ENCODE results near the gene PRKCB. TPM values are rescaled to one million over a fixed set of nuclear protein-coding genes. Genes with fewer than 3 reads are reported as not detected.

Gene PRKCB
- total RNA-seq, 2 experiments from 2014 or later = 21.0 to 51.6 TPM

DNA sequence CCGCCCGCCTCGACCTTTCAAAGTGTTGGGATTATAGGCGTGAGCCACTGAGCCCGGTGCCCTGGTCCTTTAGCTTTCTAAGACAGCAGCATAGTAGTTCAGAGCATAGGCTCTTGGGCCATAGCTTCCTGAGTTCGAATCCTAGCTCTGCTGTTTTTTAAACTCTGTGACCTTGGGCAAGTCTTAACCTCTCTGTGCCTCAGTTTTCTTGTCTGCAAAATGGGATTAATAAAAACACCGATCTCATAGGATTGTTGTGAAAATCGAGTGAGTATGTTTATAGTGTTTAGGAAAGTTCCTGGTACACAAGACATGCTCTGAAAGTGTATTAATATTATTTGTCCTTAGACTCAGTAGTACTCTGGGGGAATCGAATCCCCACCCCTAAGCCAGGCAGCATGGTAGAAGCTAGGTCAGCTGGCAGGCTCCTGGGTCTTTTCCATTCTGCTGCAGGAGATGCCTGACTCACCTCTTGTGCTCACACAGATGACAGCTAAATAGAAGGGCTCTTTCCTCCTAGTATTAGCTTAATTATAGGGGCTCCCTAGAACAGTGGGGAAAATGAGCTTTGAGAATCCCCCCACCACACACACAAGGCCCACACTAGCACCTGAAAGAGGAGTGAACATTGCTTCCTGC is 44.1 kb downstream of the PRKCB start:
- POLR2A ChIA-PET = interaction anchor here (0.5 to 3.3 kb wide), 11 partner anchors 10 to 443 kb away, joined by 3 to 16 read pairs (median 4); no protein-coding TSS in a partner anchor
- H3K79me2 ChIP-seq (ENCODE audit: insufficient read depth, low read depth, low read length) = no peaks in the 10 kb centered on the region; the same call in 1 of the 2 replicates
- peaks cover 56% of the 10 kb centered on the region for H3K4me1 ChIP-seq (ENCODE audit: insufficient read depth, low read length, poor library complexity, severe bottlenecking)
- intact Hi-C loops (cut with micrococcal nuclease; ENCODE audit: unreplicated experiment) = loop anchor here (5.0 kb wide), 2 partner anchors 43 to 78 kb away; partner anchors contain the start of gene PRKCB
- H2AFZ ChIP-seq (ENCODE audit: low read length) = peak overlapping the region; percentile 36; the same call in 1 of the 2 replicates
- H3K9me2 ChIP-seq (ENCODE audit: insufficient read depth, low read length) = no peaks in the 10 kb centered on the region
- DNase-seq (ENCODE audit: low spot score) = no peak
- H3K36me3 ChIP-seq (ENCODE audit: insufficient read depth, low read length) = no peaks in the 10 kb centered on the region
- no peak overlapping the region for H3K4me3 ChIP-seq (ENCODE audit: low read depth, low read length, poor library complexity, severe bottlenecking)
- H4K20me1 ChIP-seq (ENCODE audit: insufficient read depth, low read length) = no peaks in the 10 kb centered on the region
- peak overlapping the region; percentile 50; the same call in 1 of the 2 replicates for H3K4me2 ChIP-seq (ENCODE audit: low read length)
- no peak for TF ChIP-seq EZH2phosphoT487 (IDR thresholded peaks at IDR 0.05; ENCODE audit: borderline replicate concordance, low read depth, low read length)
- TF ChIP-seq, protein P1, sequence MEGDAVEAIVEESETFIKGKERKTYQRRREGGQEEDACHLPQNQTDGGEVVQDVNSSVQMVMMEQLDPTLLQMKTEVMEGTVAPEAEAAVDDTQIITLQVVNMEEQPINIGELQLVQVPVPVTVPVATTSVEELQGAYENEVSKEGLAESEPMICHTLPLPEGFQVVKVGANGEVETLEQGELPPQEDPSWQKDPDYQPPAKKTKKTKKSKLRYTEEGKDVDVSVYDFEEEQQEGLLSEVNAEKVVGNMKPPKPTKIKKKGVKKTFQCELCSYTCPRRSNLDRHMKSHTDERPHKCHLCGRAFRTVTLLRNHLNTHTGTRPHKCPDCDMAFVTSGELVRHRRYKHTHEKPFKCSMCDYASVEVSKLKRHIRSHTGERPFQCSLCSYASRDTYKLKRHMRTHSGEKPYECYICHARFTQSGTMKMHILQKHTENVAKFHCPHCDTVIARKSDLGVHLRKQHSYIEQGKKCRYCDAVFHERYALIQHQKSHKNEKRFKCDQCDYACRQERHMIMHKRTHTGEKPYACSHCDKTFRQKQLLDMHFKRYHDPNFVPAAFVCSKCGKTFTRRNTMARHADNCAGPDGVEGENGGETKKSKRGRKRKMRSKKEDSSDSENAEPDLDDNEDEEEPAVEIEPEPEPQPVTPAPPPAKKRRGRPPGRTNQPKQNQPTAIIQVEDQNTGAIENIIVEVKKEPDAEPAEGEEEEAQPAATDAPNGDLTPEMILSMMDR (conservative IDR thresholded peaks at IDR 0.05; ENCODE audit: low read length) = no peak
- BruUV-seq (replicated peaks) = no TSS peak
- CTCF ChIA-PET (ENCODE audit: unreplicated experiment) = interaction anchor here (0.8 to 1.2 kb wide), 2 partner anchors 18 to 131 kb away, joined by 3 to 6 read pairs; no protein-coding TSS in a partner anchor
- H3K27ac ChIP-seq (ENCODE audit: low read depth, low read length, poor library complexity, severe bottlenecking) = no peak overlapping the region
- no peaks in the 10 kb centered on the region for H3K9me3 ChIP-seq (ENCODE audit: low read length)

DNA sequence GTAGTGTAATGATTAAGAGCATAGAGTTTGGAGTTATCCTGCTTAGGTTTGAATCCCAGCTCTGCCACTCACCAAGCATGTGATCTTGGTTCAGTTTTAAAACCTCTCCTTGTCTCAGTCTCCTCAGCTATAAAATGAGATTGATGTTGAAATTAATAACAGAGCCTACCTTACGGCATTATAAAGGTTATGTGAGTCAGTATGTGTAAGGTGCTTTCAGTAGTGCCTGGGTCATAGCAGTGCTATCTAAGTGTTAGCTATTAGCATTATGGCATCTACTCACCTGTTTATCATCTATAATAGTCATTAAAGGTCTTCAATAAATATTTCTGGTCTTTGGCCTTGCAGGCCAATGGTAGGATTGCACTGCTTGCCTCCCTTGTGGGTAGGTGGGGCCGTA is 53.4 kb downstream of the PRKCB start:
- Histone ChIP-seq H3K9me2 (ENCODE audit: insufficient read depth, low read length) (no peaks in the 10 kb centered on the region), H3K4me3 (ENCODE audit: low read depth, low read length, poor library complexity, severe bottlenecking) (no peak overlapping the region), H3K27ac (ENCODE audit: low read depth, low read length, poor library complexity, severe bottlenecking) (no peak overlapping the region), H3K4me2 (ENCODE audit: low read length) (no peak overlapping the region), H2AFZ (ENCODE audit: low read length) (no peak overlapping the region), H3K9me3 (ENCODE audit: low read length) (no peaks in the 10 kb centered on the region), H3K36me3 (ENCODE audit: insufficient read depth, low read length) (no peaks in the 10 kb centered on the region), H3K4me1 (ENCODE audit: insufficient read depth, low read length, poor library complexity, severe bottlenecking) (no peaks in the 10 kb centered on the region), H3K79me2 (ENCODE audit: insufficient read depth, low read depth, low read length) (no peaks in the 10 kb centered on the region), H4K20me1 (ENCODE audit: insufficient read depth, low read length) (no peaks in the 10 kb centered on the region)
- intact Hi-C loops (cut with micrococcal nuclease; ENCODE audit: unreplicated experiment) = no loop called here
- ChIA-PET CTCF (ENCODE audit: unreplicated experiment) (interaction anchor here (0.6 kb wide), 1 partner anchor 95 kb away, joined by 4 read pairs; no protein-coding TSS in a partner anchor), POLR2A (interaction anchor here (1.5 kb wide), 1 partner anchor 15 kb away, joined by 3 read pairs; no protein-coding TSS in a partner anchor)
- no TSS peak for BruUV-seq (replicated peaks)
- no peak for DNase-seq (ENCODE audit: low spot score)
- no peak for TF ChIP-seq EZH2phosphoT487 (IDR thresholded peaks at IDR 0.05; ENCODE audit: borderline replicate concordance, low read depth, low read length)
- TF ChIP-seq, protein P1 (conservative IDR thresholded peaks at IDR 0.05; ENCODE audit: low read length) = no peak

- POLR2A ChIA-PET = interaction anchor here (0.6 to 1.3 kb wide), 3 partner anchors 11 to 19 kb away, joined by 3 to 5 read pairs (median 5); no protein-coding TSS in a partner anchor
- Histone ChIP-seq H3K36me3 (ENCODE audit: insufficient read depth, low read length) (no peaks in the 10 kb centered on the region), H3K9me2 (ENCODE audit: insufficient read depth, low read length) (no peaks in the 10 kb centered on the region), H3K79me2 (ENCODE audit: insufficient read depth, low read depth, low read length) (no peaks in the 10 kb centered on the region), H3K4me3 (ENCODE audit: low read depth, low read length, poor library complexity, severe bottlenecking) (no peak overlapping the region), H3K4me1 (ENCODE audit: insufficient read depth, low read length, poor library complexity, severe bottlenecking) (peaks cover 10% of the 10 kb centered on the region), H4K20me1 (ENCODE audit: insufficient read depth, low read length) (no peaks in the 10 kb centered on the region), H2AFZ (ENCODE audit: low read length) (no peak overlapping the region), H3K27ac (ENCODE audit: low read depth, low read length, poor library complexity, severe bottlenecking) (no peak overlapping the region), H3K9me3 (ENCODE audit: low read length) (no peaks in the 10 kb centered on the region), H3K4me2 (ENCODE audit: low read length) (no peak overlapping the region)
- no TSS peak for BruUV-seq (replicated peaks)
- DNase-seq (ENCODE audit: low spot score) = no peak
- CTCF ChIA-PET (ENCODE audit: unreplicated experiment) = no interaction called here
- intact Hi-C loops (cut with micrococcal nuclease; ENCODE audit: unreplicated experiment) = no loop called here
- no peak for TF ChIP-seq EZH2phosphoT487 (IDR thresholded peaks at IDR 0.05; ENCODE audit: borderline replicate concordance, low read depth, low read length)
- TF ChIP-seq, protein P1 (conservative IDR thresholded peaks at IDR 0.05; ENCODE audit: low read length) = no peak
Measured at GRCh38 chr16:23893986-23894385, 58.2 kb downstream of the PRKCB start.

All from OCI-LY7 (cell line).